ENCODE data around the gene EFCAB12.

EFCAB12 gene

GRCh38 chr3:129470861-129471260, 42.4 kb upstream of the EFCAB12 start:
- DNase-seq (ENCODE audit: low spot score) = no peak
- in situ Hi-C loops (cut with MboI; ENCODE audit: low sequenced_read_pairs, unreplicated experiment) = no loop called here
- no peak for TF ChIP-seq CTCF (IDR thresholded peaks at IDR 0.05; ENCODE audit: borderline replicate concordance, control extremely low read depth, extremely low read depth, insufficient read depth, missing control alignments)

- no peak for DNase-seq (ENCODE audit: low spot score)
- no peak for TF ChIP-seq CTCF (IDR thresholded peaks at IDR 0.05; ENCODE audit: borderline replicate concordance, control extremely low read depth, extremely low read depth, insufficient read depth, missing control alignments)
- in situ Hi-C loops (cut with MboI; ENCODE audit: low sequenced_read_pairs, unreplicated experiment) = no loop called here
Measured at GRCh38 chr3:129469026-129469425, 40.6 kb upstream of the EFCAB12 start.

- in situ Hi-C loops (cut with MboI; ENCODE audit: low sequenced_read_pairs, unreplicated experiment) = no loop called here
- TF ChIP-seq CTCF (IDR thresholded peaks at IDR 0.05; ENCODE audit: borderline replicate concordance, control extremely low read depth, extremely low read depth, insufficient read depth, missing control alignments) = no peak
- no peak for DNase-seq (ENCODE audit: low spot score)
Measured at GRCh38 chr3:129467932-129468331, 39.5 kb upstream of the EFCAB12 start.

- no peak for TF ChIP-seq CTCF (IDR thresholded peaks at IDR 0.05; ENCODE audit: borderline replicate concordance, control extremely low read depth, extremely low read depth, insufficient read depth, missing control alignments)
- DNase-seq (ENCODE audit: low spot score) = no peak
- in situ Hi-C loops (cut with MboI; ENCODE audit: low sequenced_read_pairs, unreplicated experiment) = no loop called here
Measured at GRCh38 chr3:129463716-129464115, 35.3 kb upstream of the EFCAB12 start.

GRCh38 chr3:129463094-129463493, 34.7 kb upstream of the EFCAB12 start:
- TF ChIP-seq CTCF (IDR thresholded peaks at IDR 0.05; ENCODE audit: borderline replicate concordance, control extremely low read depth, extremely low read depth, insufficient read depth, missing control alignments) = no peak
- in situ Hi-C loops (cut with MboI; ENCODE audit: low sequenced_read_pairs, unreplicated experiment) = no loop called here

GRCh38 chr3:129462361-129462968, 34.0 kb upstream of the EFCAB12 start:
- TF ChIP-seq CTCF (IDR thresholded peaks at IDR 0.05; ENCODE audit: borderline replicate concordance, control extremely low read depth, extremely low read depth, insufficient read depth, missing control alignments) = no peak
- DNase-seq (ENCODE audit: low spot score) = no peak
- in situ Hi-C loops (cut with MboI; ENCODE audit: low sequenced_read_pairs, unreplicated experiment) = no loop called here

More at GRCh38 chr3:129463094-129463493, 34.7 kb upstream of the EFCAB12 start:
- no peak for DNase-seq (ENCODE audit: low spot score)

Data from GM13976 (cell line).